HepG2 (cell line): ENCODE measurements around the gene ANKZF1. TPM values are rescaled to one million over a fixed set of nuclear protein-coding genes. Genes with fewer than 3 reads are reported as not detected.

ENCODE experiments used
- AGO1 ChIP-seq: fragments of 200-400 bp; formaldehyde crosslinking; IDR thresholded peaks from 2 replicates; pipeline ENCODE4 v1.6.1; 2017; ENCODE audit warnings: mild to moderate bottlenecking, low read depth, low read length, moderate library complexity; ENCODE audit not compliant: poor library complexity, severe bottlenecking
- GATAD2A ChIP-seq: IDR thresholded peaks from 2 replicates; pipeline ENCODE4 v1.6.1; 2016
- RBFOX2 ChIP-seq: fragments of 200-400 bp; formaldehyde crosslinking; IDR thresholded peaks from 2 replicates; pipeline ENCODE4 v1.6.1; 2017; ENCODE audit warnings: low read depth, mild to moderate bottlenecking, low read length
- RFXAP ChIP-seq: sonication (generic); formaldehyde crosslinking; IDR thresholded peaks from 2 replicates; pipeline ENCODE4 v1.4.0; 2020; ENCODE audit warnings: missing genetic modification reagents, borderline replicate concordance
- YEATS4 ChIP-seq: sonication (generic); formaldehyde crosslinking; IDR thresholded peaks from 2 replicates; pipeline ENCODE4 v1.4.0; 2020; ENCODE audit warnings: missing genetic modification reagents, borderline replicate concordance
- ZNF709 ChIP-seq: sonication (generic); formaldehyde crosslinking; IDR thresholded peaks from 2 replicates; pipeline ENCODE4 v1.5.0; 2020; ENCODE audit warnings: mild to moderate bottlenecking, missing genetic modification reagents
- ZNF75D ChIP-seq: sonication (generic); formaldehyde crosslinking; IDR thresholded peaks from 2 replicates; pipeline ENCODE4 v1.8.1; 2023; ENCODE audit warnings: missing genetic modification reagents, mild to moderate bottlenecking, borderline replicate concordance
- ZNF768 ChIP-seq: sonication (generic); formaldehyde crosslinking; IDR thresholded peaks from 2 replicates; pipeline ENCODE4 v1.4.0; 2020; ENCODE audit warnings: missing genetic modification reagents
- ZNF878 ChIP-seq: sonication (generic); formaldehyde crosslinking; IDR thresholded peaks from 2 replicates; pipeline ENCODE4 v1.8.1; 2023; ENCODE audit warnings: mild to moderate bottlenecking, missing genetic modification reagents, moderate library complexity
- polyA plus RNA-seq, 8 experiments: library from polyadenylated mRNA; depleted of rRNA in 3 of 8; stranded (reverse) in 7 of 8; unstranded in 1 of 8; fragments of >200 nt; fragmentation: Illumina TruSeq in 4 of 8; extraction: Trizol in 4 of 8; gene quantifications; 2 replicates each; pipeline versions ENCODE4 v1.2.1 to v1.2.3, GENCODE V29; 2011 to 2016; ENCODE audit warnings: low read depth in 4 of 8, missing spikeins in 1 of 8, mixed read lengths in 1 of 8; ENCODE audit not compliant: insufficient read depth in 1 of 8
- total RNA-seq, 5 experiments: library from RNA; depleted of rRNA; stranded (reverse); fragments of >200 nt; fragmentation: Illumina TruSeq; extraction: Trizol; gene quantifications; 2 replicates each; pipeline ENCODE4 v1.2.3, GENCODE V29; 2016; ENCODE audit warnings: low read depth in 1 of 5
- TF ChIP-seq, protein P1 (sequence below): sonication (generic); formaldehyde crosslinking; IDR thresholded peaks from 2 replicates; pipeline ENCODE4 v1.4.0; 2020; ENCODE audit warnings: mild to moderate bottlenecking, low read depth, missing genetic modification reagents
- TF ChIP-seq, protein P2 (sequence below): sonication (generic); formaldehyde crosslinking; IDR thresholded peaks from 2 replicates; pipeline ENCODE4 v1.8.0; 2022; ENCODE audit warnings: missing genetic modification reagents, mild to moderate bottlenecking, borderline replicate concordance
- TF ChIP-seq, protein P3 (sequence below): sonication (generic); formaldehyde crosslinking; IDR thresholded peaks from 2 replicates; pipeline ENCODE4 v1.4.0; 2020; ENCODE audit warnings: missing genetic modification reagents
- TF ChIP-seq, protein P4 (sequence below), 2 experiments: sonication (generic) in 1 of 2; formaldehyde crosslinking in 1 of 2; IDR thresholded peaks; 2 replicates each; pipeline versions ENCODE4 v1.4.0 to v1.6.1; 2016 to 2020; ENCODE audit warnings: borderline replicate concordance in 1 of 2, low read depth in 1 of 2, mild to moderate bottlenecking in 1 of 2, missing genetic modification reagents in 1 of 2
- TF ChIP-seq, protein P5 (sequence below): sonication (generic); formaldehyde crosslinking; IDR thresholded peaks from 2 replicates; pipeline ENCODE4 v1.4.0; 2020; ENCODE audit warnings: missing genetic modification reagents
- TF ChIP-seq, protein P6 (sequence below), 2 experiments: sonication (generic) in 1 of 2; formaldehyde crosslinking in 1 of 2; IDR thresholded peaks; 2 replicates each; pipeline versions ENCODE4 v1.4.0 to v1.6.1; 2018 to 2020; ENCODE audit warnings: missing genetic modification reagents in 2 of 2, borderline replicate concordance in 1 of 2, low read depth in 1 of 2, mild to moderate bottlenecking in 1 of 2, missing biosample characterization in 1 of 2

Gene ANKZF1
- total and polyA plus RNA-seq, 2 of the 13 experiments (the other 11 are each of a cell fraction or from before 2014, with no cell fraction given): 25.3 to 128 TPM

DNA sequence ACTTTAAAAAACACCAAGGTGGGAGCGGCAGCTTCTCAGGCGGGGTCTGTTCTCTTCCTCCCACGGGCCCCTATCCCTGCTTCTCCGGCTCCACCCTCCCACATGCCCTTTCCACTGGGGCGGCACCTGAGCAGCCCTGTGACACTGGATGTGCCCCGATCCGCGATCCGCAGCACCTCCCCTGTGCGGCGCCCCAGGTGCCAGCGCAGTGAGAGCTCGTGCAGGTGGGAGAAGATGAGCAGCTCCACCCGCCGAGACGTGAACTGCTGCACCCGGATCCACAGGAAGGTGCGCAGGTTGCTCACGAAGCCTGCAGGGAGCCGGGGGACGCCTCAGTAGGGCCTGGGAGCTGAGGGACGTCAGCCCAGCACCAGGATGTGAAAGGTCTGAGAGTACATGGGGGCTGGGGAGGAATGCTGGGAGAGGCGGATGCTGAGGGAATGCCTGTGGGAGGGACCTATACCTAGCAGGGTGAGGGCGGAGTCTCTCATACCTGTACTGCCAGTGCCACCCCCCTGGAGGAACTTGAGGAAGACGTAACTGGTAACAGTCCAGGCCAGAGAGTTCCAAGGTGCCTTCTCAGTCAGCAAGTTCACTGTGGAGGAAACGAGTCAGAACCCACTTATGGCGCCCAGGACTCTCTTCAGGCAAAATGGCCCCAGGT is 13.6 kb upstream of the ANKZF1 start (continued):
- TF ChIP-seq, protein P1, sequence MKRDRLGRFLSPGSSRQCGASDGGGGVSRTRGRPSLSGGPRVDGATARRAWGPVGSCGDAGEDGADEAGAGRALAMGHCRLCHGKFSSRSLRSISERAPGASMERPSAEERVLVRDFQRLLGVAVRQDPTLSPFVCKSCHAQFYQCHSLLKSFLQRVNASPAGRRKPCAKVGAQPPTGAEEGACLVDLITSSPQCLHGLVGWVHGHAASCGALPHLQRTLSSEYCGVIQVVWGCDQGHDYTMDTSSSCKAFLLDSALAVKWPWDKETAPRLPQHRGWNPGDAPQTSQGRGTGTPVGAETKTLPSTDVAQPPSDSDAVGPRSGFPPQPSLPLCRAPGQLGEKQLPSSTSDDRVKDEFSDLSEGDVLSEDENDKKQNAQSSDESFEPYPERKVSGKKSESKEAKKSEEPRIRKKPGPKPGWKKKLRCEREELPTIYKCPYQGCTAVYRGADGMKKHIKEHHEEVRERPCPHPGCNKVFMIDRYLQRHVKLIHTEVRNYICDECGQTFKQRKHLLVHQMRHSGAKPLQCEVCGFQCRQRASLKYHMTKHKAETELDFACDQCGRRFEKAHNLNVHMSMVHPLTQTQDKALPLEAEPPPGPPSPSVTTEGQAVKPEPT: peak; percentile 55; the same call in 1 of the 2 replicates
- no peak for TF ChIP-seq ZNF878
- TF ChIP-seq, protein P2, sequence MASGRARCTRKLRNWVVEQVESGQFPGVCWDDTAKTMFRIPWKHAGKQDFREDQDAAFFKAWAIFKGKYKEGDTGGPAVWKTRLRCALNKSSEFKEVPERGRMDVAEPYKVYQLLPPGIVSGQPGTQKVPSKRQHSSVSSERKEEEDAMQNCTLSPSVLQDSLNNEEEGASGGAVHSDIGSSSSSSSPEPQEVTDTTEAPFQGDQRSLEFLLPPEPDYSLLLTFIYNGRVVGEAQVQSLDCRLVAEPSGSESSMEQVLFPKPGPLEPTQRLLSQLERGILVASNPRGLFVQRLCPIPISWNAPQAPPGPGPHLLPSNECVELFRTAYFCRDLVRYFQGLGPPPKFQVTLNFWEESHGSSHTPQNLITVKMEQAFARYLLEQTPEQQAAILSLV: peak; percentile 40; the same call in 1 of the 2 replicates
- TF ChIP-seq, protein P3, sequence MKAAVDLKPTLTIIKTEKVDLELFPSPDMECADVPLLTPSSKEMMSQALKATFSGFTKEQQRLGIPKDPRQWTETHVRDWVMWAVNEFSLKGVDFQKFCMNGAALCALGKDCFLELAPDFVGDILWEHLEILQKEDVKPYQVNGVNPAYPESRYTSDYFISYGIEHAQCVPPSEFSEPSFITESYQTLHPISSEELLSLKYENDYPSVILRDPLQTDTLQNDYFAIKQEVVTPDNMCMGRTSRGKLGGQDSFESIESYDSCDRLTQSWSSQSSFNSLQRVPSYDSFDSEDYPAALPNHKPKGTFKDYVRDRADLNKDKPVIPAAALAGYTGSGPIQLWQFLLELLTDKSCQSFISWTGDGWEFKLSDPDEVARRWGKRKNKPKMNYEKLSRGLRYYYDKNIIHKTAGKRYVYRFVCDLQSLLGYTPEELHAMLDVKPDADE: no peak
- TF ChIP-seq RFXAP: no peak
- TF ChIP-seq RBFOX2: peak; percentile 74
- TF ChIP-seq, protein P4, sequence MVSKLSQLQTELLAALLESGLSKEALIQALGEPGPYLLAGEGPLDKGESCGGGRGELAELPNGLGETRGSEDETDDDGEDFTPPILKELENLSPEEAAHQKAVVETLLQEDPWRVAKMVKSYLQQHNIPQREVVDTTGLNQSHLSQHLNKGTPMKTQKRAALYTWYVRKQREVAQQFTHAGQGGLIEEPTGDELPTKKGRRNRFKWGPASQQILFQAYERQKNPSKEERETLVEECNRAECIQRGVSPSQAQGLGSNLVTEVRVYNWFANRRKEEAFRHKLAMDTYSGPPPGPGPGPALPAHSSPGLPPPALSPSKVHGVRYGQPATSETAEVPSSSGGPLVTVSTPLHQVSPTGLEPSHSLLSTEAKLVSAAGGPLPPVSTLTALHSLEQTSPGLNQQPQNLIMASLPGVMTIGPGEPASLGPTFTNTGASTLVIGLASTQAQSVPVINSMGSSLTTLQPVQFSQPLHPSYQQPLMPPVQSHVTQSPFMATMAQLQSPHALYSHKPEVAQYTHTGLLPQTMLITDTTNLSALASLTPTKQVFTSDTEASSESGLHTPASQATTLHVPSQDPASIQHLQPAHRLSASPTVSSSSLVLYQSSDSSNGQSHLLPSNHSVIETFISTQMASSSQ (IDR thresholded peaks at IDR 0.05; ENCODE audit: low read depth): no peak
- TF ChIP-seq, protein P4 (CRISPR knock-in tag; IDR thresholded peaks at IDR 0.05; ENCODE audit: borderline replicate concordance): no peak
- TF ChIP-seq, protein P5, sequence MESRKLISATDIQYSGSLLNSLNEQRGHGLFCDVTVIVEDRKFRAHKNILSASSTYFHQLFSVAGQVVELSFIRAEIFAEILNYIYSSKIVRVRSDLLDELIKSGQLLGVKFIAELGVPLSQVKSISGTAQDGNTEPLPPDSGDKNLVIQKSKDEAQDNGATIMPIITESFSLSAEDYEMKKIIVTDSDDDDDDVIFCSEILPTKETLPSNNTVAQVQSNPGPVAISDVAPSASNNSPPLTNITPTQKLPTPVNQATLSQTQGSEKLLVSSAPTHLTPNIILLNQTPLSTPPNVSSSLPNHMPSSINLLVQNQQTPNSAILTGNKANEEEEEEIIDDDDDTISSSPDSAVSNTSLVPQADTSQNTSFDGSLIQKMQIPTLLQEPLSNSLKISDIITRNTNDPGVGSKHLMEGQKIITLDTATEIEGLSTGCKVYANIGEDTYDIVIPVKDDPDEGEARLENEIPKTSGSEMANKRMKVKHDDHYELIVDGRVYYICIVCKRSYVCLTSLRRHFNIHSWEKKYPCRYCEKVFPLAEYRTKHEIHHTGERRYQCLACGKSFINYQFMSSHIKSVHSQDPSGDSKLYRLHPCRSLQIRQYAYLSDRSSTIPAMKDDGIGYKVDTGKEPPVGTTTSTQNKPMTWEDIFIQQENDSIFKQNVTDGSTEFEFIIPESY (CRISPR knock-in tag): peak; percentile 53; the same call in 1 of the 2 replicates
- 0 out of 2 replicates have a peak, but pooled peaks have one; percentile 34 for TF ChIP-seq ZNF709 (CRISPR knock-in tag)
- TF ChIP-seq GATAD2A (CRISPR knock-in tag): no peak
- TF ChIP-seq AGO1: peak; percentile 32
- TF ChIP-seq, protein P6, sequence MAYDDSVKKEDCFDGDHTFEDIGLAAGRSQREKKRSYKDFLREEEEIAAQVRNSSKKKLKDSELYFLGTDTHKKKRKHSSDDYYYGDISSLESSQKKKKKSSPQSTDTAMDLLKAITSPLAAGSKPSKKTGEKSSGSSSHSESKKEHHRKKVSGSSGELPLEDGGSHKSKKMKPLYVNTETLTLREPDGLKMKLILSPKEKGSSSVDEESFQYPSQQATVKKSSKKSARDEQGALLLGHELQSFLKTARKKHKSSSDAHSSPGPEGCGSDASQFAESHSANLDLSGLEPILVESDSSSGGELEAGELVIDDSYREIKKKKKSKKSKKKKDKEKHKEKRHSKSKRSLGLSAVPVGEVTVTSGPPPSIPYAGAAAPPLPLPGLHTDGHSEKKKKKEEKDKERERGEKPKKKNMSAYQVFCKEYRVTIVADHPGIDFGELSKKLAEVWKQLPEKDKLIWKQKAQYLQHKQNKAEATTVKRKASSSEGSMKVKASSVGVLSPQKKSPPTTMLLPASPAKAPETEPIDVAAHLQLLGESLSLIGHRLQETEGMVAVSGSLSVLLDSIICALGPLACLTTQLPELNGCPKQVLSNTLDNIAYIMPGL (CRISPR knock-in tag; IDR thresholded peaks at IDR 0.05; ENCODE audit: borderline replicate concordance in 1 of 2, low read depth in 1 of 2): no peak
- TF ChIP-seq ZNF75D (CRISPR knock-in tag): no peak
- no peak for TF ChIP-seq YEATS4 (CRISPR knock-in tag)
- TF ChIP-seq ZNF768 (CRISPR knock-in tag): peak; percentile 42; the same call in 1 of the 2 replicates
